RWPE2 (cell line): ENCODE results near the gene SPAG6.

Experiments
- ATAC-seq: fragments of 200-7000 bp; cut with Tn5 transposase; 3 replicates; pipeline ENCODE4 v1.9.1; 2021; ENCODE audit warnings: low read depth
- DNase-seq: peaks from one replicate; pipeline ENCODE4 v3.0.0-alpha.2; 2020; ENCODE audit warnings: low spot score
- H3K27ac ChIP-seq: fragments of 450-650 bp; 2 replicates; pipeline ENCODE4 v1.5.1; 2017; ENCODE audit warnings: mild to moderate bottlenecking; ENCODE audit not compliant: poor library complexity, severe bottlenecking
- H3K27me3 ChIP-seq: fragments of 250-450 bp; sonication (Bioruptor Pico); 2 replicates; pipeline ENCODE4 v1.5.1; 2021; ENCODE audit warnings: mild to moderate bottlenecking, moderate library complexity; ENCODE audit not compliant: insufficient read depth, poor library complexity, severe bottlenecking
- H3K36me3 ChIP-seq: fragments of 250-450 bp; sonication (Bioruptor Pico); 2 replicates; pipeline ENCODE4 v1.5.1; 2020; ENCODE audit warnings: low read depth, mild to moderate bottlenecking, moderate library complexity
- H3K4me1 ChIP-seq: fragments of 250-450 bp; sonication (Bioruptor Pico); 2 replicates; pipeline ENCODE4 v1.5.1; 2021; ENCODE audit warnings: mild to moderate bottlenecking, moderate library complexity; ENCODE audit not compliant: insufficient read depth, poor library complexity, severe bottlenecking
- H3K4me3 ChIP-seq: fragments of 250-450 bp; sonication (Bioruptor Pico); 2 replicates; pipeline ENCODE4 v1.5.1; 2021; ENCODE audit warnings: mild to moderate bottlenecking, moderate library complexity; ENCODE audit not compliant: severe bottlenecking
- H3K9me3 ChIP-seq: fragments of 250-450 bp; sonication (Bioruptor Pico); 2 replicates; pipeline ENCODE4 v1.5.1; 2021; ENCODE audit warnings: mild to moderate bottlenecking, moderate library complexity; ENCODE audit not compliant: severe bottlenecking
- TF ChIP-seq, protein P1 (sequence below): fragments of 450-650 bp; IDR thresholded peaks from one replicate; pipeline ENCODE4 v1.5.1; 2017; ENCODE audit warnings: mild to moderate bottlenecking, moderate library complexity; ENCODE audit not compliant: poor library complexity, severe bottlenecking

Gene SPAG6

DNA sequence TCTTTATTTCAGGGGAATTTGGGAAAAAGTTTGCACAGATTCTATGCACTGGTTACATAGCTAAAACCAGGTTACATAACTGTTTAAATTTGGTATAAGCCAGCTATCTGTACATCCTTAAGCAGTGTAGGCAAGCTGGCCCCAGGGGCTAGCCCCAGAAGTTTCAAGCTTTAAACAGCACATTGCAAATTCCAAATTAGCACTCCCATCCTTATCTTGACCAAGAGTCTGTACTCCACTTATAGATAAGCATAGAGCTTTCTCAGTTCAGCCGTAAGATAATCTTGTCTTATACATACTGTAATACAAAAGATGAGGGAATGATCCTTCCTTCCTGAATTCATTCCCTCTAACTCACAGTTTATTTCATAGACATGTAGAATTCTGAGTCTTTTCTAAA is 109.3 kb downstream of the SPAG6 start:
- Histone ChIP-seq H3K4me3 (no peak overlapping the region), H3K27me3 (no peaks in the 10 kb centered on the region), H3K9me3 (no peaks in the 10 kb centered on the region), H3K36me3 (no peaks in the 10 kb centered on the region), H3K4me1 (no peaks in the 10 kb centered on the region), H3K27ac (no peak overlapping the region)
- no peak for ATAC-seq
- no peak for DNase-seq
- TF ChIP-seq, protein P1, sequence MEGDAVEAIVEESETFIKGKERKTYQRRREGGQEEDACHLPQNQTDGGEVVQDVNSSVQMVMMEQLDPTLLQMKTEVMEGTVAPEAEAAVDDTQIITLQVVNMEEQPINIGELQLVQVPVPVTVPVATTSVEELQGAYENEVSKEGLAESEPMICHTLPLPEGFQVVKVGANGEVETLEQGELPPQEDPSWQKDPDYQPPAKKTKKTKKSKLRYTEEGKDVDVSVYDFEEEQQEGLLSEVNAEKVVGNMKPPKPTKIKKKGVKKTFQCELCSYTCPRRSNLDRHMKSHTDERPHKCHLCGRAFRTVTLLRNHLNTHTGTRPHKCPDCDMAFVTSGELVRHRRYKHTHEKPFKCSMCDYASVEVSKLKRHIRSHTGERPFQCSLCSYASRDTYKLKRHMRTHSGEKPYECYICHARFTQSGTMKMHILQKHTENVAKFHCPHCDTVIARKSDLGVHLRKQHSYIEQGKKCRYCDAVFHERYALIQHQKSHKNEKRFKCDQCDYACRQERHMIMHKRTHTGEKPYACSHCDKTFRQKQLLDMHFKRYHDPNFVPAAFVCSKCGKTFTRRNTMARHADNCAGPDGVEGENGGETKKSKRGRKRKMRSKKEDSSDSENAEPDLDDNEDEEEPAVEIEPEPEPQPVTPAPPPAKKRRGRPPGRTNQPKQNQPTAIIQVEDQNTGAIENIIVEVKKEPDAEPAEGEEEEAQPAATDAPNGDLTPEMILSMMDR = no peak

DNA sequence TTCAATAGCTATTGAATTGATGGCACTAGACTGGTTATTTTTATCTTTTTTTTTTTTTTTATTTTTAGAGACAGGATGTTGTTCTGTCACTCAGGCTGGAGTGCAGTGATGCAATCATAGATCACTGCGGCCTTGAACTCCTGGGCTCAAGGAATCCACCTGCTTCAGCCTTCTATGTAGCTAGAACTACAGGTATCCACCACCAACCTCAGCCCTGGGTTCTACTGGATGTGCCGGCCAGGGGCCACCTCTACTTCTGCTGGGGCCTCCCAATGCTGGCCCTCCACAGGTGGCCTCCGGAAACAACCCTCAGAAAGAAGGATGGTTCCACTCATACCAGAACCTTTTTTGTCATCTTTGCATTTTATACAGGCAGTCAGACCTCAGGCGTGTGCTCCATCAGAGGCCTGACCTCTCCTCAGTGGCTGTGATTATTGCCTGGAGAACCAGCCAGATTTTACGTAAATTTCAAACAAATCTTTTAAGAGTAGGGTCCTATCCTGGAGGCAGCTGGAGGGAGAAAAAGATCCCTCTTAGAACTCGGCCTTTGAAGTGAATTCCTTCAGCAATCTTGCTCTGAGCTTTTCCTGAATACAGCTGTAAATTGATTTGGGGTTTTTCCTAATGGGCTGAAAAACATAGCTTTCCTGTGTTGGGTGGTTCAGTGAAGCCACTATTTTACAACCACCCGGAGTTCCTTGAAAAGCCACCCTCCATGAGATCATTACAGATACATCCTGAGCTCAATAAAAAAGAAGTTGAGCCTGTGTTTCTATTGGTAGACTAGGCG is 110.0 kb downstream of the SPAG6 start:
- no peak for ATAC-seq
- TF ChIP-seq, protein P1 = no peak

DNA sequence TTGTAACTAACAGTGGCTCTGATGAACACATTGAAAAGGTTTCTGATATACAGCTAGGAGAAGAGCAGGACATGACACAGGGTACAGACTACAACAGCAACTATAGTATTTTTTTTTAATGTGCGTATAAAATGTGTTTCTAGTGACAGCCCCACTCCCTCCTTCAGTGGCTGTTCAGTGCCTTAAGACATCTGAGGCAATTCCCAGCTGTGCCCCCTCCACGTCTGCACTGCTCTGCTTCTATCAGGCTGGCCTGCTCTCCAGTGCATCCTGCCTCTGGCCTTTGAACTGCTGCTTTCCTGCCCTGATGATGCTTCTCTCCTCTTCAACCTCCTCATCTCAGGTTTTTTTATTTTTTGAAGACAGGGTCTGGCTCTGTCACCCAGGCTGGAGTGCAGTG is 111.2 kb downstream of the SPAG6 start:
- Histone ChIP-seq H3K4me3 (no peak overlapping the region), H3K36me3 (no peaks in the 10 kb centered on the region), H3K27me3 (no peaks in the 10 kb centered on the region), H3K9me3 (no peaks in the 10 kb centered on the region), H3K4me1 (no peaks in the 10 kb centered on the region), H3K27ac (no peak overlapping the region)
- ATAC-seq = no peak
- DNase-seq = no peak
- TF ChIP-seq, protein P1 = no peak

More for the DNA sequence above, 110.0 kb downstream of the SPAG6 start:
- Histone ChIP-seq H3K36me3 (no peaks in the 10 kb centered on the region), H3K4me3 (no peak overlapping the region), H3K27ac (no peak overlapping the region), H3K27me3 (no peaks in the 10 kb centered on the region), H3K9me3 (no peaks in the 10 kb centered on the region), H3K4me1 (no peaks in the 10 kb centered on the region)
- DNase-seq = no peak

DNA sequence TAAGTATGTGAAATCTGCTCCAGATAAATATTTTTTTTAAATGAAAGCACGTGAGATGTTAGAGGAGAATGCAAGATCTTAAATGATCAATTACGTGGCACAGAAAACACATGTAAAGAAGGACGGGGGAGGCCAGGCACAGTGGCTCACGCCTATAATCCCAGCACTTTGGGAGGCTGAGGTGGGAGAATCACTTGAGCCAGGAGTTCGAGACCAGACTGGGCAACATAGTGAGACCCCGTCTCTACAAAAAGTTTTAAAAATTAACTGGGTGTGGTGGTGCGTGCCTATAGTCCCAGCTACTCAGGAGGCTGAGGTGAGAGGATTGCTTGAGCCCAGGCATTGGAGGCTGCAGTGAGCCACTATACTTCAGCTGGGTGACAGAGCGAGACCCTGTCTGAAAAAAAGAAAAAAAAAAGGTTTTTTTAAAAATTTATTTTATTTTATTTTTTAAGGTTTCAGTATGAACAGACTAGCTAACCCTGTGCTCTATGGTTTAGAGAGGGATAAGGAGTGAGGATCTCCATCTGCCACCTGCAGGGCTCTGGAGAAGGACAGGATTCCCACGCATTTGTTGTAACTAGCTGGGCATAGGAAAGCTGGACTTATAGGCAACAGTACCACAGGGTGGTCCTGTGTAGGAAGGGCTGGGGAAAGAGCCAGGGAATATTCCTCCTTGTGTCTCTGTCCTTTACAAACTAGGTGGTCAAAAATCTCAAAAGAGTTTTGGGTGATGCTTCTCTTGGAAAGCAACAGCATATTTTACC is 113.2 kb downstream of the SPAG6 start:
- Histone ChIP-seq H3K27me3 (no peaks in the 10 kb centered on the region), H3K36me3 (no peaks in the 10 kb centered on the region), H3K4me1 (no peaks in the 10 kb centered on the region), H3K27ac (no peak overlapping the region), H3K9me3 (no peaks in the 10 kb centered on the region), H3K4me3 (no peak overlapping the region)
- ATAC-seq = no peak
- TF ChIP-seq, protein P1 = no peak
- DNase-seq = no peak
